ENCODE results near the gene CYP4F3.

The CYP4F3 gene

GRCh38 chr19:15636026-15636425 lies 4.7 kb upstream of the CYP4F3 start:
- no peak overlapping the region for H3K9ac ChIP-seq (ENCODE audit: insufficient read length)
- TF ChIP-seq EZH2 (IDR thresholded peaks at IDR 0.05), result no peak
- no peak for TF ChIP-seq POLR2AphosphoS5 (IDR thresholded peaks at IDR 0.05; ENCODE audit: borderline replicate concordance, low read depth, low read length)
- TF ChIP-seq FOXP2 (optimal IDR thresholded peaks at IDR 0.05; ENCODE audit: control extremely low read depth, extremely low read length, insufficient read depth), result no peak
- no peak for DNase-seq (ENCODE audit: low read depth, low spot score)
- H3K4me3 ChIP-seq, result no peak overlapping the region
- H3K9me3 ChIP-seq (ENCODE audit: low read depth, low read length), result no peaks in the 10 kb centered on the region
- H3K36me3 ChIP-seq (ENCODE audit: insufficient read depth, low read length), result no peaks in the 10 kb centered on the region
- no peak overlapping the region for H3K27ac ChIP-seq

GRCh38 chr19:15639596-15639995 lies 1.1 kb upstream of the CYP4F3 start:
- no peak for TF ChIP-seq EZH2 (IDR thresholded peaks at IDR 0.05)
- no peak for TF ChIP-seq FOXP2 (optimal IDR thresholded peaks at IDR 0.05; ENCODE audit: control extremely low read depth, extremely low read length, insufficient read depth)
- TF ChIP-seq POLR2AphosphoS5 (IDR thresholded peaks at IDR 0.05; ENCODE audit: borderline replicate concordance, low read depth, low read length), result no peak
- Histone ChIP-seq H3K4me3 (no peak overlapping the region), H3K27ac (no peak overlapping the region), H3K9ac (ENCODE audit: insufficient read length) (no peak overlapping the region), H3K36me3 (ENCODE audit: insufficient read depth, low read length) (no peaks in the 10 kb centered on the region), H3K9me3 (ENCODE audit: low read depth, low read length) (no peaks in the 10 kb centered on the region)
- DNase-seq (ENCODE audit: low read depth, low spot score), result no peak

GRCh38 chr19:15640904-15641597 lies 354 bp downstream of the CYP4F3 start:
- no peaks in the 10 kb centered on the region for H3K36me3 ChIP-seq (ENCODE audit: insufficient read depth, low read length)
- H3K9me3 ChIP-seq (ENCODE audit: low read depth, low read length), result no peaks in the 10 kb centered on the region
- H3K4me3 ChIP-seq, result no peak overlapping the region
- no peak for TF ChIP-seq FOXP2 (optimal IDR thresholded peaks at IDR 0.05; ENCODE audit: control extremely low read depth, extremely low read length, insufficient read depth)
- TF ChIP-seq EZH2 (IDR thresholded peaks at IDR 0.05), result no peak
- TF ChIP-seq POLR2AphosphoS5 (IDR thresholded peaks at IDR 0.05; ENCODE audit: borderline replicate concordance, low read depth, low read length), result no peak
- no peak overlapping the region for H3K27ac ChIP-seq
- no peak overlapping the region for H3K9ac ChIP-seq (ENCODE audit: insufficient read length)
- no peak for DNase-seq (ENCODE audit: low read depth, low spot score)

GRCh38 chr19:15641901-15642491 lies 1.3 kb downstream of the CYP4F3 start:
- Histone ChIP-seq H3K4me3 (no peak overlapping the region), H3K9me3 (ENCODE audit: low read depth, low read length) (no peaks in the 10 kb centered on the region), H3K27ac (no peak overlapping the region), H3K9ac (ENCODE audit: insufficient read length) (no peak overlapping the region), H3K36me3 (ENCODE audit: insufficient read depth, low read length) (no peaks in the 10 kb centered on the region)
- no peak for DNase-seq (ENCODE audit: low read depth, low spot score)
- no peak for TF ChIP-seq POLR2AphosphoS5 (IDR thresholded peaks at IDR 0.05; ENCODE audit: borderline replicate concordance, low read depth, low read length)
- no peak for TF ChIP-seq FOXP2 (optimal IDR thresholded peaks at IDR 0.05; ENCODE audit: control extremely low read depth, extremely low read length, insufficient read depth)
- no peak for TF ChIP-seq EZH2 (IDR thresholded peaks at IDR 0.05)

GRCh38 chr19:15642807-15643206 lies 2.1 kb downstream of the CYP4F3 start:
- no peaks in the 10 kb centered on the region for H3K9me3 ChIP-seq (ENCODE audit: low read depth, low read length)

GRCh38 chr19:15643387-15643786 lies 2.7 kb downstream of the CYP4F3 start:
- no peak overlapping the region for H3K9ac ChIP-seq (ENCODE audit: insufficient read length)
- no peak for DNase-seq (ENCODE audit: low read depth, low spot score)
- no peaks in the 10 kb centered on the region for H3K9me3 ChIP-seq (ENCODE audit: low read depth, low read length)
- no peak overlapping the region for H3K27ac ChIP-seq
- no peaks in the 10 kb centered on the region for H3K36me3 ChIP-seq (ENCODE audit: insufficient read depth, low read length)
- H3K4me3 ChIP-seq, result no peak overlapping the region
- TF ChIP-seq POLR2AphosphoS5 (IDR thresholded peaks at IDR 0.05; ENCODE audit: borderline replicate concordance, low read depth, low read length) (no peak), EZH2 (IDR thresholded peaks at IDR 0.05) (no peak), FOXP2 (optimal IDR thresholded peaks at IDR 0.05; ENCODE audit: control extremely low read depth, extremely low read length, insufficient read depth) (no peak)

More at GRCh38 chr19:15642807-15643206, 2.1 kb downstream of the CYP4F3 start:
- Histone ChIP-seq H3K4me3 (no peak overlapping the region), H3K36me3 (ENCODE audit: insufficient read depth, low read length) (no peaks in the 10 kb centered on the region), H3K9ac (ENCODE audit: insufficient read length) (no peak overlapping the region), H3K27ac (no peak overlapping the region)
- DNase-seq (ENCODE audit: low read depth, low spot score), result no peak
- TF ChIP-seq POLR2AphosphoS5 (IDR thresholded peaks at IDR 0.05; ENCODE audit: borderline replicate concordance, low read depth, low read length) (no peak), FOXP2 (optimal IDR thresholded peaks at IDR 0.05; ENCODE audit: control extremely low read depth, extremely low read length, insufficient read depth) (no peak), EZH2 (IDR thresholded peaks at IDR 0.05) (no peak)

- Histone ChIP-seq H3K36me3 (ENCODE audit: insufficient read depth, low read length) (no peaks in the 10 kb centered on the region), H3K4me3 (no peak overlapping the region), H3K27ac (no peak overlapping the region), H3K9me3 (ENCODE audit: low read depth, low read length) (no peaks in the 10 kb centered on the region), H3K9ac (ENCODE audit: insufficient read length) (no peak overlapping the region)
- TF ChIP-seq EZH2 (IDR thresholded peaks at IDR 0.05) (no peak), FOXP2 (optimal IDR thresholded peaks at IDR 0.05; ENCODE audit: control extremely low read depth, extremely low read length, insufficient read depth) (no peak), POLR2AphosphoS5 (IDR thresholded peaks at IDR 0.05; ENCODE audit: borderline replicate concordance, low read depth, low read length) (no peak)
- DNase-seq (ENCODE audit: low read depth, low spot score), result no peak
Observed at GRCh38 chr19:15644066-15644741, 3.5 kb downstream of the CYP4F3 start.

- H3K27ac ChIP-seq, result no peak overlapping the region
- TF ChIP-seq FOXP2 (optimal IDR thresholded peaks at IDR 0.05; ENCODE audit: control extremely low read depth, extremely low read length, insufficient read depth) (no peak), POLR2AphosphoS5 (IDR thresholded peaks at IDR 0.05; ENCODE audit: borderline replicate concordance, low read depth, low read length) (no peak), EZH2 (IDR thresholded peaks at IDR 0.05) (no peak)
- H3K9ac ChIP-seq (ENCODE audit: insufficient read length), result no peak overlapping the region
- no peaks in the 10 kb centered on the region for H3K9me3 ChIP-seq (ENCODE audit: low read depth, low read length)
- no peak for DNase-seq (ENCODE audit: low read depth, low spot score)
- H3K36me3 ChIP-seq (ENCODE audit: insufficient read depth, low read length), result no peaks in the 10 kb centered on the region
- H3K4me3 ChIP-seq, result no peak overlapping the region
Observed at GRCh38 chr19:15644816-15645215, 4.1 kb downstream of the CYP4F3 start.

All from SK-N-MC (cell line).